HG02571 (cell line): Measurements from ENCODE around the gene PECR.
A peak's percentile ranks its signal among the peaks of the same experiment; 100 is the strongest.

Experiments
- ATAC-seq: cut with Tn5 transposase; IDR thresholded peaks from one replicate; pipeline ENCODE4 v1.9.1; 2021; ENCODE audit warnings: mild to moderate bottlenecking, moderate library complexity; ENCODE audit not compliant: unreplicated experiment

PECR gene

DNA sequence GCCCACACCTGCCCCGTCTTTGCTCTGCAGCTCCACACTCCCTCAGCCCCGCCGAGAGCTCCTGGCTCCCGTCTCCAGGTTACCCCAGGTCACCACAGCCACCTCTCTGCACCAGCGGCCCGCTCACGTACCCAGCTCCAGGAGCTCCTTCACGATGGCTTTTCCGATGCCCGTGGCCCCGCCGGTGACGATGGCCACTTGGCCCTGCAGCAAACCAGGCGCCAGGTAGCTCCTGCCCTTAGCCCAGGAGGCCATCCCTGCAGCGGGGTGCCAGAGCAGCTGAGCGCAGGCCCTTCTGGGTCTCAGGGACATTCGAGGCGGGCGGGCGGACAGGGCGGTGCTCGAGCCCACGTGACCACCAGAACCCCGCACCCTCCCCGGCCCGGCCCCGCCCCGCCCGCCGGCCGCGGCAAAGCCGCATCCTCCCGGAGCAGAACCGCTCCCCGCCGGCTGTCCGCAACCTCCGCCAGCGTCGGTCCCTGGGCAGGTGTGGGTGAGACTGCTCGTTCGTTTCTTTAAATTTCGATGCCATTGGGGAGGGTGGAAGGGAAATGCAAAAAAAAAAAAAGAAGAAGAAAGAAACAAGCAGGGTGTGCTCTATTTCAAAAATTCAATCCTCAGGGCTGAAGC lies at the start of gene PECR, which contains the start of gene TMEM169:
Gene PECR (minus strand): TSS at position 323 of the 630 bp plus-strand sequence. CDS start 68 bp downstream, at position 255.
Gene TMEM169 (plus strand): TSS at position 433 of the 630 bp plus-strand sequence. CDS start 14,045 bp downstream, outside the sequence.
- ATAC-seq = peak; percentile 98

- no peak for ATAC-seq
Measured at GRCh38 chr2:216130346-216130971, 48.9 kb upstream of the PECR start.

- no peak for ATAC-seq
Measured at GRCh38 chr2:216126943-216127342, 45.3 kb upstream of the PECR start.

- ATAC-seq = no peak
Measured at GRCh38 chr2:216121255-216121654, 39.6 kb upstream of the PECR start.

DNA sequence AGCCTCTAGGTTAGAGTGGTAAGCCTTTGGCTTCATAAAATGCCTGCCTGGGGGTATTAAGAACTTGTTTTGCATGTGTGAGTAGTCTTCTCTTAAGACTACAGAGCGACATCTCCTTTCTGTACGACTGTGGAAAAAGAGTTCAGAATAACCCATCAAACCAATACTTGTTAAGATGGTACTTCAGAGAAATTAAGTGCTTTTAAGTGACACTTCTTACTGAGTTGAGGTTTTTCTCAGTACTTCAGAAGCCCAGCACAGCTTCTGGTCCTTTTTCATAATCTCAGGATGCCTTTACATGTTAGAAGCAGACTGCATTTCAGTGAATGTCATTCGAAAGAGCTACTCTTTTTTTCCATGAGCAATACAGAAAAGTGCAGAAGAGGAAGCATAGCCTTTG lies 38.4 kb upstream of the PECR start:
- no peak for ATAC-seq

- no peak for ATAC-seq
Measured at GRCh38 chr2:216119146-216119545, 37.5 kb upstream of the PECR start.

DNA sequence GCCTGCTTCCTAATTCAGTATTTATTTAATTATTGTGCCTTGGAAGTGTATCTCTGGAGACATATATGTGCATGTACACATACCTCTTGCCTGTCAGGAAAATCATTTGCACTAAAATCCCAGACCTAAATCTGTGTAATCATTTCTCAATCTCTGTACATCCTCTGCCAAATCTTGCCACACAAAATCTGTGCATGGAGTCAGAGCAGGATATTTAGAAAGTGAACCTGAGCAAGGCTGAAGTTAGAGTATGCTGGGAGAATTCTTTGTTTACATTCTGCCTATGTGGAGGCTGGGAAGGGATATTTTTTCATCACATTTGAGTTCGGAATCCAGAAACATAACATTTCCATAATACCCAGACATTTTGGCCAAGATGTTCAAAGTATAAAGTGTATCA lies 36.9 kb upstream of the PECR start:
- no peak for ATAC-seq

- no peak for ATAC-seq
Measured at GRCh38 chr2:216117561-216118340, 36.1 kb upstream of the PECR start.

- no peak for ATAC-seq
Measured at GRCh38 chr2:216116418-216116817, 34.8 kb upstream of the PECR start.

- ATAC-seq = peak; percentile 45
Measured at GRCh38 chr2:216114714-216115531, 33.3 kb upstream of the PECR start.

DNA sequence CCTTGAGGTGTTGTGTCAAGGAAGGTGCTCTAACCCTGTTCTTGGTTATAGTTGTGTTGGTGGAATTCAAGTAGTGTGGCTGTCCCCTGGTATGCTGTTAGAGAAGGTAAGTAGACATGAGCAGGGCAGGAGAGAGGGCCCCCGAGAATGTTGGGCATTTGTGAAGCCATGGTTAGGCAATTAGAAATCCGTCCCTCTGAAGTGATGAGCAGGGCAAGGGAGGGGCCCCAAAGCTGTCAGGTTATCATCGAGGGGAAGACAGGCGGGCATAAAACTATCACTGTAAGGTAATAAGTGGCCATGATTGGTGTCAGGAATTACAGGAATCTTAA lies 32.7 kb upstream of the PECR start:
- ATAC-seq = peak; percentile 3

GRCh38 chr2:216113572-216113971 lies 32.0 kb upstream of the PECR start:
- ATAC-seq = peak; percentile 59

GRCh38 chr2:216112926-216113325 lies 31.3 kb upstream of the PECR start:
- ATAC-seq = no peak

- no peak for ATAC-seq
Measured at GRCh38 chr2:216111122-216111521, 29.5 kb upstream of the PECR start.

- ATAC-seq = no peak
Measured at GRCh38 chr2:216110620-216111019, 29.0 kb upstream of the PECR start.

DNA sequence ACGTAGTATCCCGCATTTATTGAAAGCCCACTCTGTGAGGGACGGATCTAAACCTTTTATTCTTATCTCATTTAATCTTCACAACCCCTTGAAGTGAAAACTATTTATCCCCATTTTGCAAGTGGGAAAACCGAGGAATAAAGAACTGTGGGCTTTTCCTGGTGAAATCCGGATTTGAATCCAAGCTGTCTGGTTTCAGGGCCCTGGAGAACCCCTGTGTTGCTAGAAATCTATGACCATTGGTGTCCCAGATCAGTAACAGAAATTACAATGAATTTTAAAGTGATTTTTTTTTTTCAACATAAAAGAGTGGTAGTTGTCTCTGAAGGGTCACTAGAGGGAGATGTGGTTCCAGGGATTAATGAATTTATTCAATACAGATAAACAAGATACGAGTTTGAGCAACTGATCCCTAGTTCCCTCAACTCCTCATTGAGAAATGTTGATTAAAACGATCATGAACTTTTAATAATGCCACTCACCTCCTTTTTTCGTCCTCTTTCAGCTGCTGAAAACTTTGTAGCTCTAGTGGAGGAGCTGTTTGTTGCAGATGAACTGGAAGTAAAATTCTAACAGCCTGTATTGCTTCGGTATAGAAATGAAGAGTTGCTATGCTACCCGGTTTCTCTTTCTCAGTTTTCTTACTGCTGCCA lies 28.5 kb upstream of the PECR start:
- no peak for ATAC-seq

- peak; percentile 52 for ATAC-seq
Measured at GRCh38 chr2:216108967-216109921, 27.6 kb upstream of the PECR start, which contains the start of gene XRCC5. XRCC5 (plus strand) TSS chr2:216109348; CDS start chr2:216109437, 89 bp downstream.

DNA sequence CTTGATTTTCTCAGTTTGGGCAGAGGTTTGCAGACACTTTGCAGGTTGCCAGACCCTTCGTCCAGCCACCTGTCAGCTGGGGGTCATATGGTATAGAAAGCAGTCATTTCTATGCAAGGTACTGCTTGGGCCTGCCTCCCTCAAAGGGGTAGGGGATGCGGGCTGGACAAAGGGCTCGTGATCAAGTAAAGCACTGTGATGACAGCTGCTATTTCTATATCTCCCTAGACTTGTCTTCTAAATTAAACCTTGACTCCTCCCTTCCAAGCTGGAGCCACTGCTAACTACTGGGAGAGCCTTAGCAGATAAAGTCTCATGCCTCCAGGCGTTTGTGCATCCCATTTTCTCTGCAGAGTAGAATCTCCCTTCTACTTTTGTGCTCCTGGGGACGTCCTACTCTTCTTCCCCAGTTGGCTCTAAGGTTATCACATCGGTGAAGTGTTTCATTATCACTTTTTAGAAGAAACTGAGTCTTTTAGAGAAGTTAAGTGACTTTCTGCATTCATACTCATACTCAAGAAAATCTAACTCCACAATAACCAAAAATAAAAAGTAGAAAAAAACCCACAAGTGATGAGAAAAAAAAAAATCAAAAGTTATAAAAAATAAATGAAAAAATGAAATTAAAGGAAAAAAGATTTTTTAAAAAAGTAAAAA lies 26.8 kb upstream of the PECR start:
- no peak for ATAC-seq

DNA sequence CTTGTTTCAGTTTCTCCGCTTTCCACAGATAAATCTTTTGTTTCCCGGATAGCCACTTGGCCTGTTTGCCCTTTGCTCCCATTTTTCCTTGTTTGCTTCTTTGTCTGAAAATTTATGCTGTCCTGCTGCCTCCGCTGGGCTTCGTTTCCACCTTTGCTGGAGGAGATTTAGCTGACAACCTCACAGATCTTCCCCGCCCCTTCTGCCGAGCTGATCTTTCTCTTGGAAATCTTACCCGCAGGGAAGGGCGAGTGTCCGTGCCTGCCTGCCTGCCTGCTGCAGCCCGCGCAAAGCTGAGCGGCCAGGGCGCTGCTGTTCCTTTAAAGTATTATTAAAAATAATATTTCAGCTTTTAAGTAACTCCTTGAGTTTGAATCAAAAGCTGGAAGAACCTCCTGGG lies 26.2 kb upstream of the PECR start:
- no peak for ATAC-seq
